Skeletal muscle tissue (tissue), 4 donors: Measurements from ENCODE around the gene CYP11A1. TPM values are rescaled to one million over a fixed set of nuclear protein-coding genes. Genes with fewer than 3 reads are reported as not detected.

ENCODE experiments used
- H3K27ac ChIP-seq: one replicate; pipeline ENCODE4 v1.7.0; 2013; ENCODE audit warnings: mild to moderate bottlenecking, low read depth, low read length, inconsistent platforms
- H3K27me3 ChIP-seq, 3 donors: one replicate each; pipeline ENCODE4 v1.7.0; 2013; ENCODE audit warnings: low read length in 3 of 3; ENCODE audit not compliant: control insufficient read depth in 3 of 3, insufficient read depth in 3 of 3
- H3K36me3 ChIP-seq, 3 donors: one replicate each; pipeline ENCODE4 v1.7.0; 2013; ENCODE audit warnings: low read length in 3 of 3; ENCODE audit not compliant: control insufficient read depth in 3 of 3, insufficient read depth in 3 of 3
- H3K4me1 ChIP-seq, 3 donors: one replicate each; pipeline ENCODE4 v1.7.0; 2013; ENCODE audit warnings: low read length in 3 of 3, mild to moderate bottlenecking in 3 of 3; ENCODE audit not compliant: control insufficient read depth in 3 of 3, insufficient read depth in 3 of 3
- H3K4me3 ChIP-seq, 3 donors: one replicate each; pipeline ENCODE4 v1.7.0; 2013; ENCODE audit warnings: low read length in 3 of 3
- H3K9ac ChIP-seq, 3 donors: one replicate each; pipeline ENCODE4 v1.7.0; 2013; ENCODE audit warnings: low read length in 3 of 3, mild to moderate bottlenecking in 3 of 3, moderate library complexity in 2 of 3, low read depth in 1 of 3
- H3K9me3 ChIP-seq, 3 donors: one replicate each; pipeline ENCODE4 v1.7.0; 2013; ENCODE audit warnings: low read length in 3 of 3; ENCODE audit not compliant: control insufficient read depth in 3 of 3
- total RNA-seq: library from RNA; depleted of rRNA; stranded (reverse); fragments of >200 nt; gene quantifications from one replicate; pipeline ENCODE4 v1.2.3, GENCODE V29; 2014
- donor health status: Osteomylitis.

CYP11A1 gene
- total RNA-seq, 1 donor from 2014 or later, result 0.52 TPM

GRCh38 chr15:74307827-74308811, 59.3 kb downstream of the CYP11A1 start:
- Histone ChIP-seq H3K9ac (no peak overlapping the region), H3K27me3 (peaks cover 18 to 55% (median 23%) of the 10 kb centered on the region in 3 donors), H3K27ac (no peak overlapping the region), H3K4me3 (no peak overlapping the region), H3K4me1 (peaks cover 0 to 2% (median 0%) of the 10 kb centered on the region in 3 donors), H3K36me3 (no peaks in the 10 kb centered on the region), H3K9me3 (no peaks in the 10 kb centered on the region)

GRCh38 chr15:74306781-74307217, 60.6 kb downstream of the CYP11A1 start:
- Histone ChIP-seq H3K36me3 (no peaks in the 10 kb centered on the region), H3K9me3 (no peaks in the 10 kb centered on the region), H3K27me3 (peaks cover 18 to 64% (median 35%) of the 10 kb centered on the region in 3 donors), H3K4me3 (no peak overlapping the region), H3K4me1 (peaks cover 0 to 2% (median 0%) of the 10 kb centered on the region in 3 donors), H3K27ac (no peak overlapping the region), H3K9ac (no peak overlapping the region)

- Histone ChIP-seq H3K9me3 (no peaks in the 10 kb centered on the region), H3K27me3 (peaks cover 18 to 70% (median 44%) of the 10 kb centered on the region in 3 donors), H3K4me3 (no peak overlapping the region), H3K27ac (no peak overlapping the region), H3K36me3 (no peaks in the 10 kb centered on the region), H3K9ac (no peak overlapping the region), H3K4me1 (peaks cover 0 to 2% (median 0%) of the 10 kb centered on the region in 3 donors)
Observed at GRCh38 chr15:74305687-74306086, 61.8 kb downstream of the CYP11A1 start.

- no peaks in the 10 kb centered on the region for H3K9me3 ChIP-seq
- no peak overlapping the region for H3K9ac ChIP-seq
- no peak overlapping the region for H3K4me3 ChIP-seq
- peaks cover 0 to 2% (median 0%) of the 10 kb centered on the region in 3 donors for H3K4me1 ChIP-seq
- no peaks in the 10 kb centered on the region for H3K36me3 ChIP-seq
- no peak overlapping the region for H3K27ac ChIP-seq
- H3K27me3 ChIP-seq, result peaks cover 18 to 71% (median 56%) of the 10 kb centered on the region in 3 donors
Observed at GRCh38 chr15:74304431-74304830, 63.0 kb downstream of the CYP11A1 start.

GRCh38 chr15:74303741-74304309, 63.6 kb downstream of the CYP11A1 start:
- H3K9me3 ChIP-seq, result no peaks in the 10 kb centered on the region
- H3K27ac ChIP-seq, result no peak overlapping the region
- peaks cover 0 to 2% (median 0%) of the 10 kb centered on the region in 3 donors for H3K4me1 ChIP-seq
- H3K27me3 ChIP-seq, result peaks cover 18 to 65% (median 56%) of the 10 kb centered on the region in 3 donors
- no peaks in the 10 kb centered on the region for H3K36me3 ChIP-seq
- H3K4me3 ChIP-seq, result no peak overlapping the region
- H3K9ac ChIP-seq, result no peak overlapping the region

- H3K9ac ChIP-seq, result no peak overlapping the region
- H3K27ac ChIP-seq, result no peak overlapping the region
- no peaks in the 10 kb centered on the region for H3K36me3 ChIP-seq
- H3K4me1 ChIP-seq, result peaks cover 0 to under 1% (median 0%) of the 10 kb centered on the region in 3 donors
- peaks cover 18 to 61% (median 56%) of the 10 kb centered on the region in 3 donors for H3K27me3 ChIP-seq
- no peaks in the 10 kb centered on the region for H3K9me3 ChIP-seq
- H3K4me3 ChIP-seq, result no peak overlapping the region
Observed at GRCh38 chr15:74302821-74303359, 64.6 kb downstream of the CYP11A1 start.

GRCh38 chr15:74301583-74302361, 65.7 kb downstream of the CYP11A1 start:
- Histone ChIP-seq H3K9me3 (no peaks in the 10 kb centered on the region), H3K27ac (no peak overlapping the region), H3K4me3 (no peak overlapping the region), H3K36me3 (no peaks in the 10 kb centered on the region), H3K27me3 (peaks cover 15 to 56% (median 53%) of the 10 kb centered on the region in 3 donors), H3K4me1 (no peaks in the 10 kb centered on the region), H3K9ac (no peak overlapping the region)

GRCh38 chr15:74300057-74300795, 67.2 kb downstream of the CYP11A1 start:
- Histone ChIP-seq H3K9ac (no peak overlapping the region), H3K27ac (no peak overlapping the region), H3K27me3 (peaks cover 4 to 46% (median 41%) of the 10 kb centered on the region in 3 donors), H3K4me3 (no peak overlapping the region), H3K9me3 (no peaks in the 10 kb centered on the region), H3K36me3 (no peaks in the 10 kb centered on the region), H3K4me1 (no peaks in the 10 kb centered on the region)

- Histone ChIP-seq H3K4me1 (no peaks in the 10 kb centered on the region), H3K27me3 (peaks cover 3 to 43% (median 32%) of the 10 kb centered on the region in 3 donors), H3K27ac (no peak overlapping the region), H3K4me3 (no peak overlapping the region), H3K9ac (no peak overlapping the region), H3K36me3 (no peaks in the 10 kb centered on the region), H3K9me3 (no peaks in the 10 kb centered on the region)
Observed at GRCh38 chr15:74297887-74298286, 69.6 kb downstream of the CYP11A1 start.
